ENCODE results near the gene LHB.
A peak's percentile ranks its signal among the peaks of the same experiment; 100 is the strongest.

LHB gene

DNA sequence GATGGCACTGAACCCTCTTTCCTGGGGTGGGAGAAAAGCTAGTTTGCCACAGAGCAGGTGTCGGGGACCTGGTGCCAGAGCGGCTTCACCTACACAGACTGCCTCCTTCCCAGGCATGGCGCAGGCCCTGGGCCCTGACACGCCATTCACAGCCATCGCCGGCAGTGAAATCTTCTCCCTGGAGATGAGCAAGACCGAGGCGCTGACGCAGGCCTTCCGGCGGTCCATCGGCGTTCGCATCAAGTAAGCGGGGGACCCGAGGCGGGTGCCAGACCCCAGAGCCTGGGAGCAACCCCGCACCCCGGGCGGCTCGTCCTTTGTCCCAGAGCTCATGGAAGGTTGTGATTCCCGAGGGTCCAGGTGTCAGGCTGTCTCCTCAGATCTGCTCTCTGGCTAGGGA, 10.0 kb downstream of the LHB start:
- no peak for DNase-seq

DNA sequence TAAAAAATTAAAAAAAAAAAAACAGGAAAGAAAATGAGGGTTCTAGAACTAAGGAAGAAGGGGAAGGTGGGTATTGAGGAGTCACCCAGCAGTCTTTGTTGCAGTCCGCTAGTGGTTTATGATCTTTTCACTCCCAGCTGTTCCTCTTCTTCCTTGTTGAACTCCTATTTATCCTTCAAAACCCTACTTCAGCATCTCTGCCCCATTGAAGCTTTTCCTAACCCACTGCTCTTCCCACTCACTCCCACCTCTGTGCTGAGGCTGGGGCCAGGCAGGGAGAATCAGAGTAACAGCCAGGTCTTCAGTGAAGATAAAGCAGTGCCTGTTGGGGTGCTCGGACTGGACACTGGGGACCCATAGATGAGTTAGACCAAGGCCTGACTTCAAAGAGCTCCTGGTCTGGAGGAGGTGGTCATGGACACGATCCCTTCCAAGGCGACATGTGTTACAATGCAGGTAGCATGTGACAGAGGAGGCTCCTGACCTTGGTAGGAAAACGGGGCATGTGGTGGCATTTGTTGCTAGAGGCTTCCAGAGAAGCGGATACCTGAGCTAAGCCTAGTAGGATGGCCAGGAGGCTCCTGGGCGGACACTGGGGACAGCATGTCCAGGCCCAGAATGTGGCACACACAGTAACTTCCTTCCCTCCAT, 11.8 kb downstream of the LHB start:
- DNase-seq, result no peak

DNA sequence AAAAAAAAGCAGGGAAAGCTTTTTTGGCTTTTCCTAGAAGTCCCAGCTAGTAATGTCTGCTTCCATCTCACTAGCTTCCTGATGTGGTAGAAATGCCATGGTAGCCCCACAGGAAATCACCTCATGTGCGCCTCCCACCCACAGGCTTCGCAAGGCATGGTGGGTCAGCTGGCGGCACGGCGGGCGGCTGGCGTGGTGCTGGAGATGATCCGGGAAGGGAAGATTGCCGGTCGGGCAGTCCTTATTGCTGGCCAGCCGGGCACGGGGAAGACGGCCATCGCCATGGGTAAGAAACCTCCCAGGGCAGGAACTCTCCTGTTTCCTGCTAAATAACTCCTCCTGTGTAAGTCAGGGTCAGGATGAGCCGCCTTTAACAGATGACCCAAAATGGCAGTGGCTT, 12.8 kb downstream of the LHB start:
- no peak for DNase-seq

- peak; percentile 65 for DNase-seq
Observed at GRCh38 chr19:48999481-49000325, 17.2 kb downstream of the LHB start.

DNA sequence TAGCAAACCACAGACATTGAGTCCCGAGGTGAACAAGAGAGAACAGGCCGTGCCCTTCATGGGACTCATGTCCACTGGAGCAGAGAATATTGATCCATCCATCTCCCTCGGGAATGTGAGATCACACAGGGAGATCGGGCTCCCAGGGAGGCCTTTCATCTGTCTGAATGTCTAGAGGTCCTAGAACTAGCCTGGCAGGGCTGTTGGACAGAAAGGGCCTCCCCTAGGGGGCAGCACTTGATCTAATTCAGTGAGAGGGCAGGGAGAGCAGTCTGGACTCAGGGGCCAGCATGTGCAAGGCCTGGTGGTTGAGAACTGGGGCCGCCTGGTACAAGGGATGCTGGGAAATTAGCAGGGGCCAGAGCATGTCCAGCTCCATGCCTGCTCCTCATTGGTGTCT, 18.9 kb downstream of the LHB start:
- DNase-seq, result peak; percentile 50

DNA sequence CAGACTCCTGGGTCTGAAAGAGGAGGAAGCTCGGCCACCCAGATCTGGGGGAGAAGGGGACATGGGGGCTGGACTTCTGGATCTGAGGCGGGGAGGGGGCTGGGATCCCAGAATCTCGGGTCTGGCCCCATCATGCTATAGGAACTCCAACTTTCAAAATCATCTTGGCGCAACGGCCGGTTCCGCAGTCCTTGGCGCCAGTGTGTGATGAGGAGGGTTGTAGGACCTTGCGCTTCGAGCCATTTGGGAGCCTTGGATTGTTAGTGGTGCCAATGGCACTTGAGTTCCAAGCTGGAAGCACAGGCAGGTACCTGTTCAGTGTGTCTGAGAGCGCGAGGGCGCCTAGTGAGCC, 22.9 kb downstream of the LHB start:
- no peak for DNase-seq

GRCh38 chr19:48993175-48994034, 23.5 kb downstream of the LHB start, which contains the start of the genes GYS1 and RUVBL2:
Gene GYS1, minus strand, starts transcription at chr19:48993309. Its CDS starts 197 bp downstream, at chr19:48993112.
Gene RUVBL2, plus strand, starts transcription at chr19:48993887. Its CDS starts 25 bp downstream, at chr19:48993912.
- DNase-seq, result peak; percentile 99

- peak; percentile 26 for DNase-seq
Observed at GRCh38 chr19:48992581-48993174, 24.2 kb downstream of the LHB start.

- no peak for DNase-seq
Observed at GRCh38 chr19:48991873-48992580, 24.9 kb downstream of the LHB start.

GRCh38 chr19:48991011-48991609, 25.8 kb downstream of the LHB start:
- no peak for DNase-seq

DNA sequence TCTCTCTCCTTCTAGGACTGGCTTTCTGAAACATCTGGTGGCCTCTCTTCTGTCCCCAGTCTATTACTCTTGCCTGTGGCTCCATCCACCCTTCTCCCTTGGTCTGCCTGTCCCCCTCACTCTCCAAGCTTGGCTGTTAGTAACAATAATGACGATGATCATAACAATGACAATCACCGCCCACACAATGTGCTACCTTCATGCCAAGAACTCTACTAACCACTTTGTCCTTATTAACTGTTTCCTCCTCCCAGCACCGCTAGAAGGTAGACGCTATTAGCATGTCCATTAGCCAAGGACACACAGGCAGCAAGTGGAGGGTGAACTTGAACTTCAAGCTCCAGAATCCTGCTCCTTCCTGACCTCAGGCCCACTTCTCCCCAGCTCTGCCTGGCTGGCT, 26.5 kb downstream of the LHB start:
- DNase-seq, result no peak

DNA sequence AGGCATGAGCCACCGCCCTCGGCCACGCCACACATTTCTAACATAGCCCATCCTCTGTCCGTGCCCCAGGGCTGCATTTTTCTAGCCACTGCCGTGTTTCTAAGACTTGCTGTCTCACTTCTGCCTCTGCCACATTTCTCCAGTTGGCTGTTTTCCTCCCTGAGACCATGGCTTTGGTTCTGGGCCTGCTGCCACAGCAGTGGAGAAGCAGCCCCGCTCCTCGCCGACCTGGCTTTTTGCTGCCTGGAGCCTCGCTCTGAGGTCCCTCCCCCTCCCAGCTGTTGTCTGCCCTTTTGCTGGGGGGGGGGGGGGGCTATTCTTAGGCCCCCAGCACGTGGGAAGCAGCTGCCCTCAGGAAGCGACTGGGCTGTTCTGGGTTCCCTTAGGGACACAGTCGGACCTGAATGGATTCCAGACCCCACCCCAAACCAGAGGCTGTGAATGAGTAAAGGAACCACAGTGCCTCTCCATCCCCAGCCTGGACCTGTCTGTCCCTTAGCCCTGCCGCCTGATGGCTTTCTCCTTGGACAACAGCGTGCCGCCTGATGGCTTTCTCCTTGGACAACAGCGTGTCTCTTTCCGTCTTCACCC, 27.1 kb downstream of the LHB start:
- no peak for DNase-seq

- DNase-seq, result no peak
Observed at GRCh38 chr19:48988860-48989259, 28.0 kb downstream of the LHB start.

DNA sequence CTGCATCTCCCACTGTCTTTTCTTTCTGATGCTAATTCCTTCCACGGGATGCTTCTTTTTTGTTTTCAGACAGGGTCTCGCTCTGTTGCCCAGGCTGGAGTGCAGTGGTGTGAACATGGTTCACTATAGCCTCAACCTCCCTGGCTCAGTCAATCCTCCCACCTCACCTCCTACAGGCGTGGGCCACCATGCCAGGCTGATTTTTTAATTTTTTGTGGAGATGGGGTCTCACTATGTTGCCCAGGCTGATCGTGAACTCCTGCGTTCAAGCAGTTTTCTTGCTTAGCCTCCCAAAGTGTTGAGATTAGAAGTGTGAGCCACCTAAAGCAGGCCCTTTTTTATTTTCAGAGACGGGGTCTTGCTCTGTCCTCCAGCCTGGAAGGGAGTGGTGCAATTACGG, 28.6 kb downstream of the LHB start:
- DNase-seq, result no peak

DNA sequence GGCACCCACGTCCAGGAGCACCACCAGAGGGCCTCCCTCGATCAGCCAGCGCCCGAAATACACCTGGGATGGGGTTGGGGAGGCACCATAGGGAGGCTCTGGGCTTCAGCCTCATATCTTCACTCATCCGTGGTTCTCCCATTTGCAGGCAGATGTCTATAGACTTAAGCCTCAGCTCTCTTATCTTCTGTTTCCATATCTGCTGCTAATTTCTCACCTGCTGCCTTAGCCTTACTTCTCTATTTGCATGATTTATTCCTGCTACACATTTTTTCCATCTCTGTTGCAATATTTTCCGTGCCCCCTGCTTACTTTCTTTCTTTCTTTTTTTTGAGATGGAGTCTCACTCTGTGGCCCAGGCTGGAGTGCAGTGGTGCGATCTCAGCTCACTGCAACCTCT, 29.6 kb downstream of the LHB start:
- no peak for DNase-seq

DNA sequence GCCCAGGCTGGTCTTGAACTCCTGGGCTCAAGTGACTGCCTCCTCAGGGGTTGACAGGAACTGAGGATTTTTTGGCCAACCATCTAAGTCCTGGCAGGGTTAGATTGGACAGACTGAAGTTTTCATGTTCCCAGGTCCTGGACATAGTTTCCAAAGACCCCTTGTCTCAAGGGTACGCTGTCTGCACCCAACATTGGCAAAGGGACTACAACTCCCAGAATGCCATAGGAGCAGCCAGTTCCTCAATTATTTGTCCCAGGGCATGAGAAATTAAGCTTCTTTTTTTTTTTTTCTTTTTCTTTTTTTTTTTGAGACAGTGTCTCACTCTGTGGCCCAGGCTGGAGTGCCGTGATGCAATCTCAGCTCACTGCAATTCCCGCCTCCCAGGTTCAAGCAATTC, 30.7 kb downstream of the LHB start:
- no peak for DNase-seq

DNA sequence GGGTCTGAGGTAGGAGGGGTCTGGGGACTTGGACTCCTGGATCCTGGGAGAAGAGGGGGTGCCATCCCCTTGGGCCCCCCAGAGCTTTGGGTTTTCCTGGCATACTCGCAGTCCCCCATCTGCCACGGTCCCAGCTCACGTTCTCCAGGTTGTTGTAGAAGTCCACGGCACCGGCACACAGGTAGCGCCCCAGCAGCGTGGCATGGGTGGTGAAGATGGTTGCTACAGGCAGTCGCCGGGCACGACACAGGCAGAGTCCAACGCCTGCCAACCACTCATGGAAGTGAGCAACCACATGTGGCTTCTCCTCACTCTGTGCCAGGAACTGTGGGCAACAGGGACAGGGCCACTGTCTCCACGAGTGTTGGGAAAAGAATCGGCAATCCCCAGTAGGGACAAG, 31.2 kb downstream of the LHB start:
- no peak for DNase-seq

- no peak for DNase-seq
Observed at GRCh38 chr19:48982280-48982679, 34.6 kb downstream of the LHB start.

- no peak for DNase-seq
Observed at GRCh38 chr19:48977061-48977460, 39.8 kb downstream of the LHB start.

DNA sequence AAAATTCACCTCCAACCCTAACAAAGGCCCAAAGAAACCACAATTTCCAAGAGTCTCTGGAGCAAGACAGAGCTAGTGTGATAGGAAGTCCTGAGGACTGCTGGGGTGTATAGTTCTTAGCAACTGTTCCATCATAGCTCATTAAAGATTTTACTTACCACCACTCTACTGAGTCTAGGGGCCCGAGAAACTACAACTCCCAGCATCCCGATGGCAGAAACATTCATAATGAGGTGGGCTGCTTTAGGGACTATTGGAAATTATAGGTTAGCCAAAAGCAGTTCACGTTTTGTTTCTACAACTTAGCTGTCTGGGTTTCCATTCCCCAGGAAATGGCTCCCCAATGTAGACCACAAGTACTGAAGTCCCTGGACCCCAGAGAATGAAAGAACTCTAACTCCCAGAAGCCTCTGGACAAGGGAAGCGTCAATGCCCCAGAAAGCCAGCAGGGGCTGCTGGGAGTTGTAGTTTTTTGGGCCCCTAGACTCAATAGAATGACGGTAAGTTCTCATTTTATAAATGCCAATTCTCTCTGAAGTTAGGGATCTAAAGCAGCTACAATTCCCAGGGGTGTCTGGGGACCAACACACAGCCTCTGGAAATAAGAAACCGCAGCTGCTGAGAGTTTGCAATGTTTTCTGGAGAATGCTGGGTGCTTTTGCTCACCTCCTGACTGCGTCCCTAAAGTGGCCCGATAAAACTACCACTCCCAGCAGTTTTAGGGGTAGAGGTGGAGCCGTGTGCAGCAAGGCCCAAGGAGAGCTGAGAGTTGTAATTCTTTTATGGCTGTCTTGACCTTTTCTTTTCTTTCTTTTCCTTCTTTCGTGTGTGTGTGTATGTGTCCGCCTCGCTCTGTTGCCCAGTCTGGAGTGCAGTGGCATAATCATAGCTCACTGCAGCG, 40.7 kb downstream of the LHB start:
- DNase-seq, result peak; percentile 43

Data from stimulated activated CD4-positive, alpha-beta T cell treated with anti-CD3 and anti-CD28 coated beads, Interleukin-4, amount 100 ng/mL, for 1 hour (primary cell).